MCF 10A (cell line): ENCODE results near the gene TKT. TPM values are rescaled to one million over a fixed set of nuclear protein-coding genes. Genes with fewer than 3 reads are reported as not detected.

Source experiments
- BruUV-seq: library from RNA; stranded (reverse); fragments of 400-500 nt; replicated peaks from 2 replicates; lab custom pipeline; 2021; lab: Mats Ljungman, UMichigan
- CTCF ChIA-PET: fragments of 300-600 bp; sonication (Branson Sonifier 250); formaldehyde crosslinking; extraction: SDS; loops from one replicate; lab custom pipeline; 2021; ENCODE audit warnings: antibody characterized with exemption, inconsistent platforms; lab: Yijun Ruan, JAX
- POLR2A ChIA-PET: fragments of 300-600, 350-650 bp; sonication (Branson Sonifier 250); formaldehyde crosslinking; extraction: SDS; loops from one replicate; lab custom pipeline; 2020; ENCODE audit warnings: antibody characterized with exemption, inconsistent platforms; lab: Yijun Ruan, JAX
- DNase-seq: peaks from one replicate; pipeline ENCODE4 v3.0.0-alpha.2; 2018; ENCODE audit not compliant: unreplicated experiment
- H3K27ac Mint-ChIP-seq: one replicate; pipeline ENCODE4 v1.8.0; 2022; ENCODE audit warnings: mild to moderate bottlenecking, low read depth, mixed read lengths; ENCODE audit not compliant: unreplicated experiment
- H3K27me3 Mint-ChIP-seq: one replicate; pipeline ENCODE4 v1.8.0; 2022; ENCODE audit warnings: mixed read lengths; ENCODE audit not compliant: insufficient read depth, unreplicated experiment
- H3K36me3 Mint-ChIP-seq: one replicate; pipeline ENCODE4 v1.8.0; 2022; ENCODE audit warnings: mild to moderate bottlenecking, moderate library complexity, mixed read lengths; ENCODE audit not compliant: insufficient read depth, unreplicated experiment
- H3K4me1 Mint-ChIP-seq: one replicate; pipeline ENCODE4 v1.8.0; 2022; ENCODE audit warnings: mixed read lengths; ENCODE audit not compliant: insufficient read depth, unreplicated experiment
- H3K4me3 Mint-ChIP-seq: one replicate; pipeline ENCODE4 v1.8.0; 2022; ENCODE audit warnings: mild to moderate bottlenecking, moderate library complexity, mixed read lengths; ENCODE audit not compliant: unreplicated experiment
- H3K9me3 Mint-ChIP-seq: one replicate; pipeline ENCODE4 v1.8.0; 2022; ENCODE audit warnings: mixed read lengths; ENCODE audit not compliant: unreplicated experiment
- CTCF ChIP-seq: fragments of 200-600 bp; IDR thresholded peaks from one replicate; pipeline ENCODE4 v1.8.0; 2022; ENCODE audit warnings: antibody characterized with exemption, mild to moderate bottlenecking; ENCODE audit not compliant: unreplicated experiment
- intact Hi-C: fragments of 100-400 bp; cut with micrococcal nuclease; formaldehyde crosslinking; loops from 2 replicates; pipeline ENCODE4 v1.14.1; 2022
- total RNA-seq: library from RNA; stranded (reverse); gene quantifications from 2 replicates; pipeline ENCODE4 v1.2.3, GENCODE V29; 2022

Gene TKT
- total RNA-seq, 1 experiment from 2014 or later = 326 TPM

- Mint-ChIP-seq H3K4me3 (no peak overlapping the region), H3K27me3 (no peaks in the 10 kb centered on the region), H3K36me3 (peaks cover 62% of the 10 kb centered on the region), H3K9me3 (no peaks in the 10 kb centered on the region), H3K4me1 (no peaks in the 10 kb centered on the region), H3K27ac (no peak overlapping the region)
- BruUV-seq = no TSS peak
- no peak for DNase-seq
- TF ChIP-seq CTCF = no peak
- intact Hi-C loops = no loop called here
- ChIA-PET CTCF (interaction anchor here (1.4 kb wide), 1 partner anchor 29 kb away, joined by 4 read pairs; no protein-coding TSS in a partner anchor), POLR2A (interaction anchor here (1.0 kb wide), 1 partner anchor 9 kb away, joined by 3 read pairs; no protein-coding TSS in a partner anchor)
Observed at GRCh38 chr3:53224536-53224935, 31.3 kb downstream of the TKT start.

GRCh38 chr3:53224026-53224425 is 31.8 kb downstream of the TKT start:
- intact Hi-C loops = no loop called here
- H3K9me3 Mint-ChIP-seq = no peaks in the 10 kb centered on the region
- POLR2A ChIA-PET = no interaction called here
- H3K27ac Mint-ChIP-seq = no peak overlapping the region
- DNase-seq = no peak
- no peak for TF ChIP-seq CTCF
- no peak overlapping the region for H3K4me3 Mint-ChIP-seq
- peaks cover 57% of the 10 kb centered on the region for H3K36me3 Mint-ChIP-seq
- no peaks in the 10 kb centered on the region for H3K4me1 Mint-ChIP-seq
- CTCF ChIA-PET = interaction anchor here (1.4 kb wide), 1 partner anchor 28 kb away, joined by 7 read pairs; no protein-coding TSS in a partner anchor
- no TSS peak for BruUV-seq
- no peaks in the 10 kb centered on the region for H3K27me3 Mint-ChIP-seq

- Mint-ChIP-seq H3K4me1 (no peaks in the 10 kb centered on the region), H3K27ac (no peak overlapping the region), H3K4me3 (no peak overlapping the region), H3K36me3 (peaks cover 56% of the 10 kb centered on the region), H3K27me3 (no peaks in the 10 kb centered on the region), H3K9me3 (no peaks in the 10 kb centered on the region)
- DNase-seq = no peak
- ChIA-PET CTCF (interaction anchor here (1.4 kb wide), 1 partner anchor 27 kb away, joined by 7 read pairs; no protein-coding TSS in a partner anchor), POLR2A (no interaction called here)
- intact Hi-C loops = no loop called here
- no TSS peak for BruUV-seq
- no peak for TF ChIP-seq CTCF
Observed at GRCh38 chr3:53223541-53223966, 32.3 kb downstream of the TKT start.

GRCh38 chr3:53223025-53223424 is 32.8 kb downstream of the TKT start:
- Mint-ChIP-seq H3K36me3 (peaks cover 50% of the 10 kb centered on the region), H3K4me3 (no peak overlapping the region), H3K27me3 (no peaks in the 10 kb centered on the region), H3K9me3 (no peaks in the 10 kb centered on the region), H3K27ac (no peak overlapping the region), H3K4me1 (no peaks in the 10 kb centered on the region)
- ChIA-PET POLR2A (no interaction called here), CTCF (interaction anchor here (0.8 to 4.0 kb wide), 3 partner anchors 14 to 127 kb away, joined by 3 to 30 read pairs (median 7); no protein-coding TSS in a partner anchor)
- TF ChIP-seq CTCF = no peak
- intact Hi-C loops = no loop called here
- DNase-seq = no peak
- BruUV-seq = no TSS peak
